HepG2 (cell line): ENCODE measurements around the gene NAP1L4.

Source experiments
- CTCF ChIP-seq: sonication (generic); formaldehyde crosslinking; IDR thresholded peaks from 2 replicates; pipeline ENCODE4 v1.5.0; 2020; ENCODE audit warnings: mild to moderate bottlenecking, missing genetic modification reagents, moderate library complexity
- EP300 ChIP-seq, 3 experiments: sonication (generic) in 1 of 3; formaldehyde crosslinking in 1 of 3; IDR thresholded peaks; 2 replicates each; pipeline versions ENCODE4 v1.5.1 to v1.6.1; 2011 to 2020; ENCODE audit warnings: low read depth in 2 of 3, low read length in 2 of 3, borderline replicate concordance in 1 of 3, improper control_type of control experiment in 1 of 3, mild to moderate bottlenecking in 1 of 3, missing genetic modification reagents in 1 of 3, moderate library complexity in 1 of 3
- HMGXB4 ChIP-seq, 2 experiments: sonication (generic) in 1 of 2; formaldehyde crosslinking in 1 of 2; IDR thresholded peaks; 2 replicates each; pipeline versions ENCODE4 v1.4.0 to v1.6.1; 2018 to 2020; ENCODE audit warnings: missing genetic modification reagents in 2 of 2, borderline replicate concordance in 1 of 2, low read depth in 1 of 2, mild to moderate bottlenecking in 1 of 2, missing biosample characterization in 1 of 2
- JUND ChIP-seq: sonication (generic); formaldehyde crosslinking; IDR thresholded peaks from 2 replicates; pipeline ENCODE4 v1.8.0; 2022; ENCODE audit warnings: mild to moderate bottlenecking, missing genetic modification reagents
- KAT8 ChIP-seq: IDR thresholded peaks from 2 replicates; pipeline ENCODE4 v1.6.1; 2016; ENCODE audit warnings: missing genetic modification reagents, missing compliant biosample characterization
- MYNN ChIP-seq: sonication (generic); formaldehyde crosslinking; IDR thresholded peaks from 2 replicates; pipeline ENCODE4 v1.4.0; 2020; ENCODE audit warnings: mild to moderate bottlenecking, low read depth, missing genetic modification reagents
- POLR2AphosphoS5 ChIP-seq: IDR thresholded peaks from 2 replicates; pipeline ENCODE4 v1.6.1; 2012; ENCODE audit warnings: low read depth, low read length
- REST ChIP-seq, 2 experiments: IDR thresholded peaks; 2 replicates each; pipeline ENCODE4 v1.6.1; 2011 to 2012; ENCODE audit warnings: low read length in 2 of 2, borderline replicate concordance in 1 of 2, low read depth in 1 of 2, mild to moderate bottlenecking in 1 of 2, moderate library complexity in 1 of 2
- ZFP91 ChIP-seq: sonication (generic); formaldehyde crosslinking; IDR thresholded peaks from 2 replicates; pipeline ENCODE4 v1.9.0; 2022; ENCODE audit warnings: missing genetic modification reagents, mild to moderate bottlenecking, borderline replicate concordance

- TF ChIP-seq ZFP91 (CRISPR knock-in tag) (0 out of 2 replicates have a peak, but pooled peaks have one; percentile 18), JUND (CRISPR knock-in tag) (no peak), POLR2AphosphoS5 (peak; percentile 32), EP300 (IDR thresholded peaks at IDR 0.05; ENCODE audit: low read depth in 2 of 2, low read length in 2 of 2) (no peak), EP300 (CRISPR knock-in tag; IDR thresholded peaks at IDR 0.05; ENCODE audit: borderline replicate concordance) (no peak), MYNN (no peak), CTCF (CRISPR knock-in tag) (no peak), REST (IDR thresholded peaks at IDR 0.05; ENCODE audit: borderline replicate concordance in 1 of 2, low read depth in 1 of 2, low read length in 2 of 2) (no peak), KAT8 (peak; percentile 49; the same call in 1 of the 2 replicates), HMGXB4 (CRISPR knock-in tag; IDR thresholded peaks at IDR 0.05; ENCODE audit: borderline replicate concordance in 1 of 2, low read depth in 1 of 2) (peak in 1 of 2 experiments; percentile 13; a peak in 1 of 4 replicates)
Observed at GRCh38 chr11:2990617-2991451, 1.3 kb downstream of the NAP1L4 start.
